GM23338 (cell line): ENCODE measurements around the gene LCLAT1. TPM values are rescaled to one million over a fixed set of nuclear protein-coding genes. Genes with fewer than 3 reads are reported as not detected.

Experiments
- ATAC-seq: fragments of 200-7000 bp; cut with Tn5 transposase; 3 replicates; pipeline ENCODE4 v1.9.1; 2020
- DNase-seq: peaks from one replicate; pipeline ENCODE4 v3.0.0-alpha.2; 2015; ENCODE audit warnings: low spot score
- H2AFZ ChIP-seq: fragments of 200-600 bp; sonication (generic); 2 replicates; pipeline ENCODE4 v1.8.0; 2016; ENCODE audit warnings: antibody characterized with exemption, mild to moderate bottlenecking, moderate library complexity
- H3F3A ChIP-seq: fragments of 200-600 bp; sonication (generic); replicated peaks from 2 replicates; pipeline ENCODE4 v1.8.0; 2017; ENCODE audit warnings: antibody characterized with exemption, mixed run types, low read depth
- H3K27ac ChIP-seq: fragments of 200-600 bp; sonication (generic); 2 replicates; pipeline ENCODE4 v1.6.1; 2016; ENCODE audit warnings: low read depth
- H3K27me3 ChIP-seq: fragments of 200-600 bp; sonication (generic); 2 replicates; pipeline ENCODE4 v1.8.0; 2016; ENCODE audit warnings: mild to moderate bottlenecking, mixed run types, moderate library complexity; ENCODE audit not compliant: insufficient read depth
- H3K36me3 ChIP-seq: fragments of 200-600 bp; sonication (generic); 2 replicates; pipeline ENCODE4 v1.8.0; 2016; ENCODE audit warnings: mild to moderate bottlenecking; ENCODE audit not compliant: insufficient read depth
- H3K4me1 ChIP-seq: fragments of 200-600 bp; sonication (generic); 2 replicates; pipeline ENCODE4 v1.8.0; 2016; ENCODE audit warnings: mild to moderate bottlenecking, moderate library complexity; ENCODE audit not compliant: insufficient read depth
- H3K4me2 ChIP-seq: fragments of 200-600 bp; sonication (generic); 2 replicates; pipeline ENCODE4 v1.7.1; 2017; ENCODE audit warnings: mixed run types
- H3K4me3 ChIP-seq: fragments of 200-600 bp; sonication (generic); 2 replicates; pipeline ENCODE4 v1.6.1; 2016; ENCODE audit warnings: mixed run types
- H3K79me2 ChIP-seq: fragments of 200-600 bp; sonication (generic); replicated peaks from 2 replicates; pipeline ENCODE4 v1.8.0; 2017; ENCODE audit warnings: mild to moderate bottlenecking; ENCODE audit not compliant: insufficient read depth
- H3K9me2 ChIP-seq: fragments of 200-600 bp; sonication (generic); 2 replicates; pipeline ENCODE4 v1.8.0; 2017; ENCODE audit not compliant: insufficient read depth
- H4K20me1 ChIP-seq: fragments of 200-600 bp; sonication (generic); replicated peaks from 2 replicates; pipeline ENCODE4 v1.8.0; 2017; ENCODE audit warnings: mild to moderate bottlenecking; ENCODE audit not compliant: insufficient read depth
- H3K27ac Mint-ChIP-seq: 2 replicates; pipeline ENCODE4 v1.8.0; 2020; ENCODE audit warnings: inconsistent platforms, mild to moderate bottlenecking, moderate library complexity, mixed read lengths
- H3K27me3 Mint-ChIP-seq: 3 replicates; pipeline ENCODE4 v1.8.0; 2022; ENCODE audit warnings: low read depth, mild to moderate bottlenecking, moderate library complexity, mixed read lengths, inconsistent platforms; ENCODE audit not compliant: insufficient read depth, poor library complexity
- H3K36me3 Mint-ChIP-seq: 3 replicates; pipeline ENCODE4 v1.8.0; 2021; ENCODE audit warnings: low read depth, mild to moderate bottlenecking, inconsistent platforms, moderate library complexity, mixed read lengths
- H3K4me1 Mint-ChIP-seq: 3 replicates; pipeline ENCODE4 v1.8.0; 2020; ENCODE audit warnings: mild to moderate bottlenecking, inconsistent platforms, mixed read lengths
- H3K4me3 Mint-ChIP-seq: 3 replicates; pipeline ENCODE4 v1.8.0; 2021; ENCODE audit warnings: moderate library complexity, mild to moderate bottlenecking, inconsistent platforms, mixed read lengths
- H3K9me3 Mint-ChIP-seq: 3 replicates; pipeline ENCODE4 v1.8.0; 2020; ENCODE audit warnings: moderate library complexity, mild to moderate bottlenecking, inconsistent platforms, mixed read lengths
- CREB1 ChIP-seq: fragments of 250-450 bp; sonication (Bioruptor Pico); IDR thresholded peaks from 2 replicates; pipeline ENCODE4 v1.5.0; 2020; ENCODE audit warnings: low read depth, mild to moderate bottlenecking, moderate library complexity
- ETS1 ChIP-seq: IDR thresholded peaks from 2 replicates; pipeline ENCODE4 v1.6.1; 2016; ENCODE audit warnings: antibody characterized with exemption
- EZH2 ChIP-seq: fragments of 200-600 bp; sonication (generic); IDR thresholded peaks from one replicate; pipeline ENCODE4 v1.8.0; 2017; ENCODE audit warnings: antibody characterized with exemption, mild to moderate bottlenecking, low read depth; ENCODE audit not compliant: unreplicated experiment
- NANOG ChIP-seq: IDR thresholded peaks from 2 replicates; pipeline ENCODE4 v1.6.1; 2016; ENCODE audit warnings: antibody characterized with exemption, borderline replicate concordance
- POLR2AphosphoS5 ChIP-seq: IDR thresholded peaks from 2 replicates; pipeline ENCODE4 v1.6.1; 2016; ENCODE audit warnings: antibody characterized with exemption, low read depth
- STAT1 ChIP-seq: IDR thresholded peaks from one replicate; pipeline ENCODE4 v1.6.1; 2016; ENCODE audit warnings: antibody characterized with exemption; ENCODE audit not compliant: unreplicated experiment
- polyA plus RNA-seq: library from polyadenylated mRNA; unstranded; fragments of >200 nt; fragmentation: Nextera tagmentation; extraction: Ambion mirVana; gene quantifications from 2 replicates; pipeline ENCODE4 v1.2.1, GENCODE V29; 2016
- total RNA-seq: library from RNA; depleted of rRNA; stranded (reverse); fragments of >200 nt; shearing (Covaris generic); gene quantifications from 2 replicates; pipeline ENCODE4 v1.2.3, GENCODE V29; 2014
- TF ChIP-seq, protein P1 (sequence below): fragments of 250-450 bp; sonication (Bioruptor Pico); IDR thresholded peaks from 2 replicates; pipeline ENCODE4 v1.5.0; 2020; ENCODE audit warnings: mild to moderate bottlenecking, moderate library complexity
- TF ChIP-seq, protein P2 (sequence below), 2 experiments: fragments of 200-600 bp in 1 of 2; sonication (generic) in 1 of 2; conservative IDR thresholded peaks; 2 replicates each; pipeline versions ENCODE4 v1.5.1 to v1.6.1; 2016 to 2017; ENCODE audit warnings: antibody characterized with exemption in 2 of 2, low read depth in 2 of 2, mild to moderate bottlenecking in 2 of 2, moderate library complexity in 1 of 2

LCLAT1 gene
- total and polyA plus RNA-seq, 2 experiments from 2014 or later = 11.5 to 30.1 TPM

- H3K27me3 Mint-ChIP-seq = no peaks in the 10 kb centered on the region
- no peaks in the 10 kb centered on the region for H3K4me1 Mint-ChIP-seq
Measured at GRCh38 chr2:30663321-30663720, 216.3 kb downstream of the LCLAT1 start.

DNA sequence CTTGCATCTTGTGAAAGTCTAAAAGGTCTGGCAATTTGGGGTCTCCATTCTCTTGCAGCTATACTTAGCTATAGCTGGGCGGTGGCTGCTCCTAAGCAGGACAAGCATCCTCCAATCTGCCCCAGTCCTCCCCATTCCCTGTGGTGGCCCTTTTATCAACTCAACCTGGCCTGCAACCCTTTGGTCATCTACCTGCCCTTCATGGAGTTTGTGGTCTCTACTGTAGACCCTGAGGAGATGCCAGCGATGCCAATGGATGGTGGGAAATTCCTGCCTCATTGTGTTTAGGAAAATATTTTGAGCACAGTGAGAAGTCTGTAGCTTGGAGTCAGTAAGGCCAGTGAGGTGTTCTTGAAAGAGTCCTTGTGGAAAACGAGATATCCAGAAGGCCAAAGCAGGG, 216.8 kb downstream of the LCLAT1 start:
- H2AFZ ChIP-seq = no peak overlapping the region
- Mint-ChIP-seq H3K27ac (no peak overlapping the region), H3K36me3 (peaks cover 6% of the 10 kb centered on the region; the same call in 2 of the 3 replicates), H3K4me3 (no peak overlapping the region), H3K9me3 (peaks cover 2% of the 10 kb centered on the region; the same call in 2 of the 3 replicates), H3K4me1 (no peaks in the 10 kb centered on the region), H3K27me3 (no peaks in the 10 kb centered on the region)
- H4K20me1 ChIP-seq = no peaks in the 10 kb centered on the region
- H3F3A ChIP-seq = no peaks in the 10 kb centered on the region
- no peak overlapping the region for H3K4me3 ChIP-seq
- no peaks in the 10 kb centered on the region for H3K36me3 ChIP-seq
- no peaks in the 10 kb centered on the region for H3K4me1 ChIP-seq
- no peaks in the 10 kb centered on the region for H3K79me2 ChIP-seq
- H3K4me2 ChIP-seq = no peak overlapping the region
- H3K9me2 ChIP-seq = peaks cover 15% of the 10 kb centered on the region; the same call in 1 of the 2 replicates
- no peak for ATAC-seq
- no peak overlapping the region for H3K27ac ChIP-seq
- no peak for DNase-seq
- no peaks in the 10 kb centered on the region for H3K27me3 ChIP-seq
- TF ChIP-seq CREB1 (CRISPR knock-in tag) (no peak), POLR2AphosphoS5 (no peak), EZH2 (no peak), STAT1 (no peak), ETS1 (no peak)
- TF ChIP-seq, protein P1, sequence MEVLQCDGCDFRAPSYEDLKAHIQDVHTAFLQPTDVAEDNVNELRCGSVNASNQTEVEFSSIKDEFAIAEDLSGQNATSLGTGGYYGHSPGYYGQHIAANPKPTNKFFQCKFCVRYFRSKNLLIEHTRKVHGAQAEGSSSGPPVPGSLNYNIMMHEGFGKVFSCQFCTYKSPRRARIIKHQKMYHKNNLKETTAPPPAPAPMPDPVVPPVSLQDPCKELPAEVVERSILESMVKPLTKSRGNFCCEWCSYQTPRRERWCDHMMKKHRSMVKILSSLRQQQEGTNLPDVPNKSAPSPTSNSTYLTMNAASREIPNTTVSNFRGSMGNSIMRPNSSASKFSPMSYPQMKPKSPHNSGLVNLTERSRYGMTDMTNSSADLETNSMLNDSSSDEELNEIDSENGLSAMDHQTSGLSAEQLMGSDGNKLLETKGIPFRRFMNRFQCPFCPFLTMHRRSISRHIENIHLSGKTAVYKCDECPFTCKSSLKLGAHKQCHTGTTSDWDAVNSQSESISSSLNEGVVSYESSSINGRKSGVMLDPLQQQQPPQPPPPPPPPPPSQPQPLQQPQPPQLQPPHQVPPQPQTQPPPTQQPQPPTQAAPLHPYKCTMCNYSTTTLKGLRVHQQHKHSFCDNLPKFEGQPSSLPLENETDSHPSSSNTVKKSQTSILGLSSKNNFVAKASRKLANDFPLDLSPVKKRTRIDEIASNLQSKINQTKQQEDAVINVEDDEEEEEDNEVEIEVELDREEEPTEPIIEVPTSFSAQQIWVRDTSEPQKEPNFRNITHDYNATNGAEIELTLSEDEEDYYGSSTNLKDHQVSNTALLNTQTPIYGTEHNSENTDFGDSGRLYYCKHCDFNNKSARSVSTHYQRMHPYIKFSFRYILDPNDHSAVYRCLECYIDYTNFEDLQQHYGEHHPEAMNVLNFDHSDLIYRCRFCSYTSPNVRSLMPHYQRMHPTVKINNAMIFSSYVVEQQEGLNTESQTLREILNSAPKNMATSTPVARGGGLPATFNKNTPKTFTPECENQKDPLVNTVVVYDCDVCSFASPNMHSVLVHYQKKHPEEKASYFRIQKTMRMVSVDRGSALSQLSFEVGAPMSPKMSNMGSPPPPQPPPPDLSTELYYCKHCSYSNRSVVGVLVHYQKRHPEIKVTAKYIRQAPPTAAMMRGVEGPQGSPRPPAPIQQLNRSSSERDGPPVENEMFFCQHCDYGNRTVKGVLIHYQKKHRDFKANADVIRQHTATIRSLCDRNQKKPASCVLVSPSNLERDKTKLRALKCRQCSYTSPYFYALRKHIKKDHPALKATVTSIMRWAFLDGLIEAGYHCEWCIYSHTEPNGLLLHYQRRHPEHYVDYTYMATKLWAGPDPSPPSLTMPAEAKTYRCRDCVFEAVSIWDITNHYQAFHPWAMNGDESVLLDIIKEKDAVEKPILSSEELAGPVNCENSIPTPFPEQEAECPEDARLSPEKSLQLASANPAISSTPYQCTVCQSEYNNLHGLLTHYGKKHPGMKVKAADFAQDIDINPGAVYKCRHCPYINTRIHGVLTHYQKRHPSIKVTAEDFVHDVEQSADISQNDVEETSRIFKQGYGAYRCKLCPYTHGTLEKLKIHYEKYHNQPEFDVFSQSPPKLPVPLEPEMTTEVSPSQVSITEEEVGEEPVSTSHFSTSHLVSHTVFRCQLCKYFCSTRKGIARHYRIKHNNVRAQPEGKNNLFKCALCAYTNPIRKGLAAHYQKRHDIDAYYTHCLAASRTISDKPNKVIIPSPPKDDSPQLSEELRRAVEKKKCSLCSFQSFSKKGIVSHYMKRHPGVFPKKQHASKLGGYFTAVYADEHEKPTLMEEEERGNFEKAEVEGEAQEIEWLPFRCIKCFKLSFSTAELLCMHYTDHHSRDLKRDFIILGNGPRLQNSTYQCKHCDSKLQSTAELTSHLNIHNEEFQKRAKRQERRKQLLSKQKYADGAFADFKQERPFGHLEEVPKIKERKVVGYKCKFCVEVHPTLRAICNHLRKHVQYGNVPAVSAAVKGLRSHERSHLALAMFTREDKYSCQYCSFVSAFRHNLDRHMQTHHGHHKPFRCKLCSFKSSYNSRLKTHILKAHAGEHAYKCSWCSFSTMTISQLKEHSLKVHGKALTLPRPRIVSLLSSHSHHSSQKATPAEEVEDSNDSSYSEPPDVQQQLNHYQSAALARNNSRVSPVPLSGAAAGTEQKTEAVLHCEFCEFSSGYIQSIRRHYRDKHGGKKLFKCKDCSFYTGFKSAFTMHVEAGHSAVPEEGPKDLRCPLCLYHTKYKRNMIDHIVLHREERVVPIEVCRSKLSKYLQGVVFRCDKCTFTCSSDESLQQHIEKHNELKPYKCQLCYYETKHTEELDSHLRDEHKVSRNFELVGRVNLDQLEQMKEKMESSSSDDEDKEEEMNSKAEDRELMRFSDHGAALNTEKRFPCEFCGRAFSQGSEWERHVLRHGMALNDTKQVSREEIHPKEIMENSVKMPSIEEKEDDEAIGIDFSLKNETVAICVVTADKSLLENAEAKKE = no peak

More at GRCh38 chr2:30663321-30663720, 216.3 kb downstream of the LCLAT1 start:
- H3K9me3 Mint-ChIP-seq = no peaks in the 10 kb centered on the region; the same call in 1 of the 3 replicates
- no peak for ATAC-seq
- Histone ChIP-seq H3K4me2 (no peak overlapping the region), H3K27ac (no peak overlapping the region), H3K4me3 (no peak overlapping the region), H2AFZ (no peak overlapping the region), H3K79me2 (no peaks in the 10 kb centered on the region), H3K9me2 (peaks cover 18% of the 10 kb centered on the region; the same call in 1 of the 2 replicates), H3K27me3 (no peaks in the 10 kb centered on the region), H4K20me1 (no peaks in the 10 kb centered on the region), H3K36me3 (no peaks in the 10 kb centered on the region), H3K4me1 (no peaks in the 10 kb centered on the region), H3F3A (no peaks in the 10 kb centered on the region)
- H3K4me3 Mint-ChIP-seq = no peak overlapping the region
- no peak for TF ChIP-seq NANOG
- TF ChIP-seq, protein P2, sequence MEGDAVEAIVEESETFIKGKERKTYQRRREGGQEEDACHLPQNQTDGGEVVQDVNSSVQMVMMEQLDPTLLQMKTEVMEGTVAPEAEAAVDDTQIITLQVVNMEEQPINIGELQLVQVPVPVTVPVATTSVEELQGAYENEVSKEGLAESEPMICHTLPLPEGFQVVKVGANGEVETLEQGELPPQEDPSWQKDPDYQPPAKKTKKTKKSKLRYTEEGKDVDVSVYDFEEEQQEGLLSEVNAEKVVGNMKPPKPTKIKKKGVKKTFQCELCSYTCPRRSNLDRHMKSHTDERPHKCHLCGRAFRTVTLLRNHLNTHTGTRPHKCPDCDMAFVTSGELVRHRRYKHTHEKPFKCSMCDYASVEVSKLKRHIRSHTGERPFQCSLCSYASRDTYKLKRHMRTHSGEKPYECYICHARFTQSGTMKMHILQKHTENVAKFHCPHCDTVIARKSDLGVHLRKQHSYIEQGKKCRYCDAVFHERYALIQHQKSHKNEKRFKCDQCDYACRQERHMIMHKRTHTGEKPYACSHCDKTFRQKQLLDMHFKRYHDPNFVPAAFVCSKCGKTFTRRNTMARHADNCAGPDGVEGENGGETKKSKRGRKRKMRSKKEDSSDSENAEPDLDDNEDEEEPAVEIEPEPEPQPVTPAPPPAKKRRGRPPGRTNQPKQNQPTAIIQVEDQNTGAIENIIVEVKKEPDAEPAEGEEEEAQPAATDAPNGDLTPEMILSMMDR (conservative IDR thresholded peaks at IDR 0.05; ENCODE audit: low read depth in 2 of 2) = no peak
- no peak for DNase-seq
- no peak overlapping the region for H3K27ac Mint-ChIP-seq
- peaks cover under 1% of the 10 kb centered on the region for H3K36me3 Mint-ChIP-seq
